Neural cell (in vitro differentiated cells): ENCODE data around the gene OLFM4.

Source experiments
- CTCF ChIP-seq: fragments of 450-650 bp; IDR thresholded peaks from 2 replicates; pipeline ENCODE4 v1.5.1; 2014; ENCODE audit warnings: antibody characterized with exemption, mild to moderate bottlenecking, moderate library complexity; ENCODE audit not compliant: poor library complexity, severe bottlenecking
- POLR2AphosphoS5 ChIP-seq: IDR thresholded peaks from 2 replicates; pipeline ENCODE4 v1.6.1; 2012

DNA sequence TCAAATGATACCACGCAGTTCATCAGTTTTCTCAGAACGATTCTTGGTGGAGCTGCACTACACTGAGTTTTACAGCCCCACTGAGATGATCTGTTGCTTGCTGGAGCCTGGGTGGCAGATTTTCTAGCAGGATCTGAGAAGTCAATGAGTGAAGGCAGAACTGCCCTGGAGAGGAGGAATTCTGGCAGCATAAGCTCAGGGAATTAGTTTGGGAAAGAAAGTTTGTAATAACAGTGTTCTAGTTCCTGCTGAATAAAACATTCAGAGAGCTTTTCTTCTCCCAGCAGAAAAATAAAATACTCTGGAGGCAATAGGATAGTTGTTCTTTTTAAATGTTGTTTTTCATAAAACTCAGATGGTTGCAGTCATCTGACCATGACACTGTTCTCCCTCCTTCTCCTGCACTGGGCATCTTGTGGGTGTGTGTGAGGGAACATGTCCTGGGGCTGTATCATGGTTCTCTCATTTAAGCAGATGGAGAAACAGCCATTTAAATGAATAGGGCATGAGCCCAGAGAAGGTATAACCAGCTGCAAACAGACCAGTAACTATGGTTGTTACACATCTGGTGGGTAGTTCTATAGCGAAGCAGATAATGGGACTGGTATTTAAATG is 29.6 kb downstream of the OLFM4 start:
- no peak for TF ChIP-seq POLR2AphosphoS5
- TF ChIP-seq CTCF = no peak
